SIG-M5 (cell line): ENCODE results near the gene MOB3A.

Experiments
- DNase-seq: peaks from one replicate; lab custom pipeline; 2025; lab: John Stamatoyannopoulos, UW

MOB3A gene

DNA sequence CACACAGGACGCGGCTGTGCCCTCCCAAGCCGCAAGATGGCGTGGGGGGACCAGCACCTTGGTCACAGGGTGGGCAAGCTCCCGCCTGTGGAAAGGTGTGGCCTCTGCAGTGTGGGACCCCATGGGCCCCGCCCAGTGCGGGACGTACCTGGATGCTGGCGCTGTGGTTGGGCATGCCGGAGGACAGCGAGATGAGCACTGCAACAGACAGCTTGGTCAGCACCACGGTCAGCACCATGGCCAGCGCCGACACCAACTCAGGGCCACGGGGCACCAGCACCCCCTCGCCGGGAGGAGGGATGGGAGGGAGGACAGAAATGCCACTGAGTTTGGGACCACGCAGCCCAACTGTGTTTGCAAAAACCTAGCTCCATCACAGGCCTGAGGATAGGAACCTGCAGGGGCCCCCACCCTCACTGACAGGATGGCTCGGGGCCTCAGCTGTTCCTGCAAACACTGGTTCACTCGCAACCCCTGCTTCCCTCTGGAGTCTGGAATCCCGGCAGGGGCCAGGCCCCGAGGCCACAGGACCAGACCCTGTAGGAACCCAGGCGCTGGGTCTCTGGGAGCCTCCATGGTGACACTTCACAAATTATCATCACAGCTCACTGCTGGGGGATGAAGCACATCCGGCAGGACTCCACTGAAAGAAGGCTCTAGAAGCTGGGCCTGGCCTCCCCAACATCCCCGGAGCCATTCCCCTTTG lies 27.7 kb upstream of the MOB3A start:
- DNase-seq: no peak

GRCh38 chr19:2122982-2123381 lies 26.9 kb upstream of the MOB3A start:
- no peak for DNase-seq

DNA sequence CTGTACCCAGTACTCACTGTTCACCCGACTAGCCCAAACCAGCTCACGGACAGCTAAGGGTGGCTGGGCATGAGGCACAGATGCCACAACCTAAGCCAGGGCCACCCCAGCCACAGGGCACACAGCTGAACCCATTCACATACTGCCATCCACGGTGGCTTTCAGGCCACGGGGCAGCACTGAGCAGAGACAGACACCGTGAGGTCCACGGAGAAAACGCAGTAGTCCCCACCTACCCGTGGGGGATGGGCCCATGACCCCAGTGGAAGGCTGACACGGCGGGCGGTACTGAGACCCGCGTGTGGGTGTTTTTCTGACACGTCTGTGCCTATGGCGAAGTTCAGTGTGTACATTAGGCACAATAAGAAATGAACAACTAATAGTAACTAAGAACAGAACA lies 26.1 kb upstream of the MOB3A start:
- no peak for DNase-seq

DNA sequence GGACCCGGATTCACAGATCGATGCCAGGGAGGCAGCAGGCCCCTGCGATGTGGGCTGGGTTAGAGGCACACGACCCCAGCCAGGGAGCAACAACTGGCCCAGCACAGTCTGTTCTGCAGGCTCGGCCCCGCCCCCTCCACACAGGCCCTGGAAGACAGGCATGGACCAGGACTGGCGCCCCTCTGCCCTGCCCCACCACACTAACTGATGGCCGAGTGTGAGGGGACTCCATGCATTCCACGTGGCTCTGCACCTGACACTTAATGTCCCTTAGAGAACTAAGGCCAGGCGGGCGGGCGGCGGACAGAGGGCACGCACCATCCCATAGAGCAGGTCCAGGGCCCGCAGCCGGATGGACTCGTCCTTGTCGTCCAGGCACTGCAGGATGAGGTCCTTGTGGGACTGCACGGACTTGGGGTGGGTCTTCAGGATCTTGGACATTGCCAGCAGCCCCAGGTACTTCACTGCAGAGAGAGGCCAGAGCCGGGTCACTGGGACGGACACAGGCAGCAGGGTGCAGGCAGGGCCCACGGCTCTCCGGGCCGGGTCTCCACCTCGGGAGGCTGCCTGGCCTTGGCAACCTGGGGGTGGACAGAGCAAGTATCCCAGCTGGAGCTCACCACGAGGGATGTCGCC lies 25.4 kb upstream of the MOB3A start:
- no peak for DNase-seq

GRCh38 chr19:2120821-2121220 lies 24.7 kb upstream of the MOB3A start:
- DNase-seq: no peak

DNA sequence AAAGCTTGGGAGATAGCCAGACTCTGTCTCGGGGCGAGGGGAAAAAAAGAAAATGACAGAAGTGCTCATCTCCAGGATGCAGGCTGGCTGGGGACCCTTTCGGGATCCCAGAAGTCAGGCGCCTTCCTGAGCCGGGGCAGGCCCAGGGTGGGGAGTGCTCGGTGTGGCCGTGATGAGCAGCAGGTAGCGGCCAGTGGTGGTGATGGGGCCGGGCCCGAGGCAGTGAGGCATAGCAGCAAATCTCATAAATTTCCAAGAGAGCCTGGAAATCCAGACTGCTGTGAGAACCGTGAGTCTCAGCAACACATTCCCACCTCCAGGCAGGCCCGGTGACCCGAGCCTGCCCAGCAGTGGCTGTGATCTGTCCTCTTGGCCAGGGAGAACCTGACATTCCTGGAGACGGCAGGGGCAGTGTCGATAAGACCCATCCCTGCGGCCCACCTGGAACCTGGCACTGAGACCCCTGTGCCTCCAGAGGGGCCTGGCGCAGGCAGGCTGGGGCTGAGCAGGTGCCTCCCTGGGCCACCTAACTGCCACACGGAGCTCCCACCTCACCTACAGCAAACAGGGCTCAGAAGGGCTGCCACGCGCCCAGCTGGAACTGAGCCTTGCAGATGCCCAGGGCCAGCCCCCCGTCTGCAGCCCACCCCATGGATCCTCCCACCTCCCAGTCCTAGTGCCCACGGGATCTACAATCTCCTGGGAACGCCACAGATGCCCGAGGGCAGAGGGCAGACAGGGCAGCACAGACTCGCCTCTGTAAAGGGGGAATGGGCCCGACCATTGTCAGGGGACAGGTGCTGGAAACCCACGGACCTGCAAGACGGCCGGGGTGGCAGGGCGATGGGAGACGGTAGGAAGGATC lies 24.0 kb upstream of the MOB3A start:
- no peak for DNase-seq

GRCh38 chr19:2118438-2118837 lies 22.3 kb upstream of the MOB3A start:
- no peak for DNase-seq

DNA sequence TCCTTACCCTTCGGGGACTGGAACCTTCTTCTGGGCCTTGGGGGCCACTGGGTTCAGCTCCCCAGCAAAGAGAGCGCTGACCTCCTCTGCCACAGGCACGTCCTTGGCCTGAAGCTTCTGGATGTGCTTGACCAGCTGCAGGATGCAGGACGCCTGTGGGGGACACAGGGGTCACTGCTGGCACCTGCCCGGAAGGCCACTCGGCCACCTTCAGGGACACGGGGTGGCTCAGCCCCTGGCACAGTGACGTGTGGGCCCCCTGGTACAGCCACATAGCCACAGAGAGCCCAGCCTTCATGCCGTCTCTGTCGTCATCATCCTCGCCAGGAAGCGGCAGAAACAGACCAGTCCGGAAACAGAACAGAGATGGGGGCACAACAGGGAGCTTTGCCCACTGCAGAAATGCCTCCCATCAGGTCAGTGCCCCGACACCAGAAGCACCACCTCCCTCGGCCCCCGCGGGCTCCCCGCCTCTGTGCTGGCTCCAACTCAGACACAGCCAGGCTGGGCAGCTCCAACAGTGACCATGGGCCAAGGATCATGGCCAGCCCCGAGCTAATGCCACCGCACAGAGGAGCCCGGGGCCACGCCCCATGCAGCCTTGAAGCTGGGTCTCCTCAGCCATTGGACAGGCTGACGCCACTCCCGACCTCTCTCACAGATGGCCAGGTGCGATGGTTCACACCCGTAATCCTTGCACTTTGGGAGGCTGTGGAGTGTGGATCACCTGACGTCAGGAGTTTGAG lies 21.3 kb upstream of the MOB3A start:
- no peak for DNase-seq

DNA sequence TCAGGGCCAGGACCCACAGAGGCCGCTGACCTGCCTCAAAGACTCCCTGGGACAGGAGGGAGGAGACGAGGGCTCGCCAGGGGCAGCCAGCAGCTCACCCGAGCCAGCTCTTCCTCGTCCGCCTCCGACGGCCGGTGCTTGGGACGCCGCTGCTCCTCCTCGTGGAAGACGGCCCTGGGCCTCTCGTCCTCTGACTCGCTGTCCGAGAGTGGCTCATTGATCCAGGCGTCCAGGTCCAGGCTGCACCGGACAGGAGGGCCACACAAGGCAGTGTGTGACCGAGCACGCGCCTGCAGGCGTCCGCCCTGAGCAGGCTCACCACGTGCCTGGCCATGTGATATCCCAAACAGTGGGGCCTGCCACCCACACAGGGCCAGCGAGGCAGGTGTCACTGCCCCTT lies 20.4 kb upstream of the MOB3A start:
- DNase-seq: no peak

- no peak for DNase-seq
Measured at GRCh38 chr19:2115911-2116426, 19.8 kb upstream of the MOB3A start.

DNA sequence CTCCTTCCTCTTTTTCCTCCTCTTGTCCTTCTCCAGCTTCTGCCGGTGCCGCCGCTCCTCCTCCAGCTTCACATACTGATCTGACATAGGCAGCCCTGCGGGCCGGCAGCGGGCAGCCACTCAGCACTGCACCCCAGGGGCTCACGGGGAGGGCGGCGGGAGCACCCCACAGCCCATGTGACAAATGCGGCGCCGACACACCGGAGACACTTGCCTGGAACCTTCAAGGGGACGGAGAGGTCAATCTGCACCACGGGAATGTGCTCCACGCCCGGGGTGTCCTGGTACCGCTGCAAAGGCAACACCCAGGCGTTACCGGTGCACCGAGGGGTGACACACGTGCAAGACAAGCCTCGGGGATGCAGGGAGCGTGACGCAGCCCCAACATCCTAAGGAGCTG lies 19.2 kb upstream of the MOB3A start:
- DNase-seq: no peak

DNA sequence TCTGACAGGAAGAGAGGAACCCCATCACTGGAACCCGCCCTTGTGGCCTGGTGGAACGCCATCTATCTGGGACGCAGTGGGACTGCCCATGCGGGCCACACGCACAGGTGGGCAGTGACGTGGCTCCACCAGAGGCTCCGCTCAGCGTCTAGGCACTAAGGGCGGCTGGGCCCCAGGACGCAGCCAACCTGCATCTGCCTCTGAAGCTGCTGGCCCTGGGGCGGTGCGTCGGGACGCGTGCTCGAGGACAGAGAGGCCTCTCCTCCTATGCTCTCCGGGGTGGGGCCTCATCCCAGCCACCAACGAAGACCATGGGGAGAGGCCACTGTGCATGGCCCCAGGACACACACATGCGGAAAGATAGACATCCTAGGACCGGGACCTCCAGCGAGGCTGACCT lies 18.7 kb upstream of the MOB3A start:
- no peak for DNase-seq

- DNase-seq: no peak
Measured at GRCh38 chr19:2114218-2114617, 18.1 kb upstream of the MOB3A start.

DNA sequence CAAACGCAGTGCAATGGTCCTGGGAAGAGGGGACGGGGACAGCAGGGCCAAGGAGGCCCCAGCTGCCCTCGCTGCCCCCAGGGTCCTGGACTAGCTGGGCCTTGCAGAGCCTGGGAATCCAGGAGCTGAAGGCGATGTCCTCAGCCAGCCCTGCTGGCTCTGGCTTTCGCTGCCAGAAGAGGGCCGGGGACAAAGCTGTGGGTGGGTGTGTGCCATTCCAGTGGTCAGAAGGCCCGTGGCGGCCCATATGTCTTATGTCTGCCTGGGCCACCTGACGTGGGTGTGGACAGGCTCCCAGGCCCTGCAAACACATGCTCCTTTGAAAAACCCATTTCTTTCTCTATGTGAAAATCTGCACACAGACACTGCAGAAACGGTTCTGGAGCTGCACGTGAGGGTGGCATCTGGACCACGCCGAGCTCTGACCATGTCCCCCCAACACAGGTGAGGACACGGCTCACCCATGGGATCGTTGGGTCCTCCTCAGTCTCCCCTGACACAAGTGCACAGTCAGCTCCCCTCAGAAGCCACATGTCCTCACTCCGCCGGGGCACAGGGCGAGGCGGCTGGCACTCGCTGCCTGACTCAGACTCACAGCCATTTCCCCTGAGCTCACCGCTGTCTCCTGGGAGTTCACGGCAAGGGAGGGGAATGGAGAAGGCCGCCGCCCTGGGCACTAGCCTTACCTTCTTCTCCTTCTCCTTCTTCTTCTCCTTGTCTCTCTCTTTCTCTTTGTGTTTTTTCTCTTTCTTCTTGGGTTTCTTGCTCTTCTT lies 17.5 kb upstream of the MOB3A start:
- no peak for DNase-seq

GRCh38 chr19:2112516-2113320 lies 16.6 kb upstream of the MOB3A start:
- no peak for DNase-seq

GRCh38 chr19:2111886-2112285 lies 15.8 kb upstream of the MOB3A start:
- no peak for DNase-seq

- DNase-seq: no peak
Measured at GRCh38 chr19:2111425-2111824, 15.3 kb upstream of the MOB3A start.

DNA sequence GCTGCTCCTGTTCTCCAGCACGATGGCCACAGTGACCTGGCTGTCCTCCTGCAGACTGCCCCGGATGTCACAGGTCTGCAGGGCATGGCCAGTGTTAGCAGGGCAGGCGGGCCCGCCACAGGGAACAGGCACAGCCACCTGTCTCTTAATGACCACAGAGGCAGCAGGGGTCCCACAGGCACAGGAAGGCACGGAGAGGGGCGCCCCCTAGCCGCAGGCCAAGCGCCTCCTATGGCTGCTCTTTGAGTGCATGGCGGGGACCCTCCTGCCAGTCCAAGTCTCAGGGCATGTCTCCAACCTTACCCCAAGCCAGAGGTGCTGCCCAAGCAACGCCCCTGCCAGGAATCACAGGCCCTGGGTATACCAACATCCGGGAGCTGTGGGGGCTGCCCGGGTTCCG lies 14.7 kb upstream of the MOB3A start:
- no peak for DNase-seq

DNA sequence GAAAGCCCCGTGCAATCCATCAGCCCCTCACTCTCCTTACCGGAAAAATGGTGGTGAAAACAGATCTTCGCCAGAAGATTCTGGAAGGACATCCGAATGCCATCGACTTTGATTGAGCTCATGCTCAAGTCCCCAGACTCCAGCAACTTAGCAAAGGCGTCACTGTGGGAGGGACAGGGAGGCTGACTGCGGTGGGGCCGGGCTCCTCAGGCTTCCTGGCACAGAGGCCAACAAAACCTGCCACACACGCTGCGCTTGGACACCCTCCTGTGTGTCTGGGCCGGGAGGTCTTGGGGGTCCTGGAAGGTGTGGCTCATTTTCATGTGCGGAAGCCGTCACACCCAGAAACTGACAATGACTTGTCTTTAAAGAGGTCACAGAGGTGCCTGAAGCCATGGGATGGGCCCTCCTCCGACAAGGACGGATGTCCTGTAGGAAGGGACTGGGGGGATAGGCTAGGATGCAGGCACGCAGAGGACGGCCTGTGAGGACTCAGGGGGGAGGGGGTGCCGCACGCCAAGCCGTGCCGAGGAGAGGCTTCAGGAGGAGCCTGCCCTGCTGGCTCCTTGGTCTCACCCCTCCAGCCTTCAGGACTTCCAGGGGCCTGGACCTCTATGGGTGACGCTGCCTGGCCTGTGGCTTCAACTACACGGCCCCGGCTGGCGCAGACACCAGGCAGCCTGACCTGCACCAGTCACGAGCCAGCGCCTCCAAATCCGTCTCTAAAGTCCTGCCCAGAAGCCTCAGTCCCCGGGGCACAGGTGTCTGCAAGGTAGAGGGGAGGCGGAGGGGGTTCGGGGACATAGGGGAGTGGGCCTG lies 13.1 kb upstream of the MOB3A start:
- DNase-seq: no peak
